ENCODE data around the gene MX1. TPM values are rescaled to one million over a fixed set of nuclear protein-coding genes. Genes with fewer than 3 reads are reported as not detected.
"Not testable (repeated sequence)": the region's sequence is repeated elsewhere in the genome, so short reads cannot be mapped to it uniquely, and the experiment has no call there.

The MX1 gene
- total RNA-seq, 2 experiments from 2014 or later, result 82.3 to 86.3 TPM

- no peaks in the 10 kb centered on the region for H3K27me3 ChIP-seq (ENCODE audit: control insufficient read depth in 1 of 2, insufficient read depth in 2 of 2, low read length in 2 of 2)
- DNase-seq, result peak in 1 of 14 experiments; percentile 33
- no peak for TF ChIP-seq CTCF (IDR thresholded peaks at IDR 0.05)
Measured at GRCh38 chr21:41418956-41419680, 6.9 kb upstream of the MX1 start.

GRCh38 chr21:41419921-41420862, 5.8 kb upstream of the MX1 start:
- POLR2A ChIA-PET, result interaction anchor here (0.9 to 2.2 kb wide), 3 partner anchors 9 to 58 kb away, joined by 3 to 15 read pairs (median 4); partner anchors contain the start of gene MX2
- H3K4me1 Mint-ChIP-seq (ENCODE audit: low read depth), result peaks cover 45% of the 10 kb centered on the region
- peaks cover 21% of the 10 kb centered on the region for H3K4me1 ChIP-seq (ENCODE audit: insufficient read depth, low read length)

More at GRCh38 chr21:41418956-41419680, 6.9 kb upstream of the MX1 start:
- Histone ChIP-seq H3K4me3 (ENCODE audit: low read length) (no peak overlapping the region), H3K4me1 (ENCODE audit: insufficient read depth, low read length) (peaks cover 20% of the 10 kb centered on the region), H3K27ac (ENCODE audit: low read depth in 1 of 2, low read length in 2 of 2) (no peak overlapping the region), H3K9me3 (ENCODE audit: control insufficient read depth in 1 of 2, insufficient read depth in 1 of 2, low read length in 2 of 2) (no peaks in the 10 kb centered on the region), H3K36me3 (ENCODE audit: insufficient read depth, low read length) (no peaks in the 10 kb centered on the region)
- ChIA-PET CTCF (interaction anchor here (0.6 kb wide), 1 partner anchor 15 kb away, joined by 3 read pairs; no protein-coding TSS in a partner anchor), POLR2A (interaction anchor here (0.7 to 2.2 kb wide), 4 partner anchors 8 to 108 kb away, joined by 3 to 15 read pairs (median 4); partner anchors contain the start of gene MX2)
- peak overlapping the region; percentile 88 for H3K27ac Mint-ChIP-seq
- peaks cover 37% of the 10 kb centered on the region for H3K4me1 Mint-ChIP-seq (ENCODE audit: low read depth)
- peak overlapping the region; percentile 97 for H3K4me3 Mint-ChIP-seq
- peaks cover 2% of the 10 kb centered on the region for H3K9me3 Mint-ChIP-seq
- no peak for ATAC-seq (ENCODE audit: poor library complexity)
- intact Hi-C loops (cut with DNase I, micrococcal nuclease), result no loop called here
- no peaks in the 10 kb centered on the region for H3K27me3 Mint-ChIP-seq
- H3K36me3 Mint-ChIP-seq (ENCODE audit: low read depth), result no peaks in the 10 kb centered on the region

GRCh38 chr21:41420998-41421397, 5.0 kb upstream of the MX1 start:
- H3K27me3 ChIP-seq (ENCODE audit: control insufficient read depth in 1 of 2, insufficient read depth in 2 of 2, low read length in 2 of 2); intact Hi-C loops (cut with DNase I, micrococcal nuclease); H3K36me3 ChIP-seq (ENCODE audit: insufficient read depth, low read length); H3K9me3 ChIP-seq (ENCODE audit: control insufficient read depth in 1 of 2, insufficient read depth in 1 of 2, low read length in 2 of 2); H3K9me3 Mint-ChIP-seq; CTCF ChIA-PET; H3K27me3 Mint-ChIP-seq; ATAC-seq (ENCODE audit: poor library complexity); H3K36me3 Mint-ChIP-seq (ENCODE audit: low read depth); H3K27ac ChIP-seq (ENCODE audit: low read depth in 1 of 2, low read length in 2 of 2); POLR2A ChIA-PET: not testable (repeated sequence)
- Mint-ChIP-seq H3K4me1 (ENCODE audit: low read depth) (peaks cover 52% of the 10 kb centered on the region), H3K4me3 (peak overlapping the region; percentile 97), H3K27ac (peak overlapping the region; percentile 88)
- Histone ChIP-seq H3K4me3 (ENCODE audit: low read length) (peak overlapping the region; percentile 65), H3K4me1 (ENCODE audit: insufficient read depth, low read length) (peaks cover 26% of the 10 kb centered on the region)
- peak in 1 of 14 experiments; percentile 29 for DNase-seq

More at GRCh38 chr21:41419921-41420862, 5.8 kb upstream of the MX1 start:
- intact Hi-C loops (cut with DNase I, micrococcal nuclease), result no loop called here
- no peaks in the 10 kb centered on the region for H3K36me3 ChIP-seq (ENCODE audit: insufficient read depth, low read length)
- peak; percentile 75 for ATAC-seq (ENCODE audit: poor library complexity)
- no peaks in the 10 kb centered on the region for H3K36me3 Mint-ChIP-seq (ENCODE audit: low read depth)
- TF ChIP-seq CTCF (IDR thresholded peaks at IDR 0.05), result no peak
- H3K9me3 ChIP-seq (ENCODE audit: control insufficient read depth in 1 of 2, insufficient read depth in 1 of 2, low read length in 2 of 2), result no peaks in the 10 kb centered on the region
- no peaks in the 10 kb centered on the region for H3K9me3 Mint-ChIP-seq
- CTCF ChIA-PET, result no interaction called here
- H3K27me3 Mint-ChIP-seq, result no peaks in the 10 kb centered on the region
- peak overlapping the region; percentile 97 for H3K4me3 Mint-ChIP-seq
- H3K27ac ChIP-seq (ENCODE audit: low read depth in 1 of 2, low read length in 2 of 2), result peak overlapping the region in 1 of 2 donors; percentile 46
- H3K27me3 ChIP-seq (ENCODE audit: control insufficient read depth in 1 of 2, insufficient read depth in 2 of 2, low read length in 2 of 2), result no peaks in the 10 kb centered on the region
- peak overlapping the region; percentile 65 for H3K4me3 ChIP-seq (ENCODE audit: low read length)
- peak overlapping the region; percentile 88 for H3K27ac Mint-ChIP-seq
- DNase-seq, result peak in 13 of 14 experiments; percentile 23 to 83 (median 48)

Measured in CD4-positive, alpha-beta T cell (primary cell).